Glutamatergic neuron (in vitro differentiated cells): ENCODE measurements around the gene MRGPRF. TPM values are rescaled to one million over a fixed set of nuclear protein-coding genes. Genes with fewer than 3 reads are reported as not detected.

Experiments
- DNase-seq: peaks from one replicate; pipeline ENCODE4 v3.0.0; 2022
- H3K27ac Mint-ChIP-seq: one replicate; pipeline ENCODE4 v1.8.0; 2020; ENCODE audit warnings: mild to moderate bottlenecking, mixed read lengths, inconsistent platforms; ENCODE audit not compliant: unreplicated experiment
- H3K27me3 Mint-ChIP-seq: one replicate; pipeline ENCODE4 v1.8.0; 2020; ENCODE audit warnings: mild to moderate bottlenecking, moderate library complexity, mixed read lengths, inconsistent platforms; ENCODE audit not compliant: unreplicated experiment
- H3K36me3 Mint-ChIP-seq: one replicate; pipeline ENCODE4 v1.8.0; 2020; ENCODE audit warnings: mild to moderate bottlenecking, mixed read lengths, inconsistent platforms; ENCODE audit not compliant: unreplicated experiment
- H3K4me1 Mint-ChIP-seq: one replicate; pipeline ENCODE4 v1.8.0; 2020; ENCODE audit warnings: mild to moderate bottlenecking, low read depth, mixed read lengths, inconsistent platforms; ENCODE audit not compliant: unreplicated experiment
- H3K4me3 Mint-ChIP-seq: one replicate; pipeline ENCODE4 v1.8.0; 2020; ENCODE audit warnings: mild to moderate bottlenecking, mixed read lengths, inconsistent platforms; ENCODE audit not compliant: unreplicated experiment
- H3K9me3 Mint-ChIP-seq: one replicate; pipeline ENCODE4 v1.8.0; 2020; ENCODE audit warnings: mild to moderate bottlenecking, moderate library complexity, mixed read lengths, inconsistent platforms; ENCODE audit not compliant: unreplicated experiment
- CTCF ChIP-seq: fragments of 200-600 bp; sonication (generic); IDR thresholded peaks from one replicate; pipeline ENCODE4 v1.5.0; 2021; ENCODE audit not compliant: partially characterized antibody, unreplicated experiment
- total RNA-seq: library from RNA; stranded (reverse); fragmentation: NEBNext Ultra II Directional; extraction: Animal tissue kit (Norgen Biotek cat#: 25700); gene quantifications from one replicate; pipeline ENCODE4 v1.2.1, GENCODE V29; 2021; ENCODE audit not compliant: unreplicated experiment

MRGPRF gene
- total RNA-seq, 1 donor from 2014 or later: 1.0 TPM

GRCh38 chr11:69009441-69010211, 3.4 kb downstream of the MRGPRF start:
- H3K27me3 Mint-ChIP-seq: peaks cover 4% of the 10 kb centered on the region
- no peaks in the 10 kb centered on the region for H3K36me3 Mint-ChIP-seq
- DNase-seq: no peak
- H3K9me3 Mint-ChIP-seq: peaks cover 5% of the 10 kb centered on the region
- TF ChIP-seq CTCF: no peak
- no peak overlapping the region for H3K4me3 Mint-ChIP-seq
- no peak overlapping the region for H3K27ac Mint-ChIP-seq
- H3K4me1 Mint-ChIP-seq: peaks cover 17% of the 10 kb centered on the region

- H3K9me3 Mint-ChIP-seq: peaks cover 5% of the 10 kb centered on the region
- no peak for TF ChIP-seq CTCF
- H3K27ac Mint-ChIP-seq: no peak overlapping the region
- no peaks in the 10 kb centered on the region for H3K36me3 Mint-ChIP-seq
- peaks cover 13% of the 10 kb centered on the region for H3K4me1 Mint-ChIP-seq
- H3K27me3 Mint-ChIP-seq: peaks cover 4% of the 10 kb centered on the region
- DNase-seq: no peak
- H3K4me3 Mint-ChIP-seq: no peak overlapping the region
Observed at GRCh38 chr11:69008737-69009440, 4.2 kb downstream of the MRGPRF start.

- DNase-seq: no peak
- Mint-ChIP-seq H3K9me3 (peaks cover 5% of the 10 kb centered on the region), H3K27ac (no peak overlapping the region), H3K4me3 (no peak overlapping the region), H3K36me3 (no peaks in the 10 kb centered on the region), H3K27me3 (peaks cover 4% of the 10 kb centered on the region), H3K4me1 (peaks cover 12% of the 10 kb centered on the region)
- no peak for TF ChIP-seq CTCF
Observed at GRCh38 chr11:69007975-69008381, 5.1 kb downstream of the MRGPRF start.

GRCh38 chr11:69006816-69007215, 6.2 kb downstream of the MRGPRF start:
- TF ChIP-seq CTCF: no peak

More at GRCh38 chr11:69006816-69007215, 6.2 kb downstream of the MRGPRF start:
- no peak for DNase-seq
- Mint-ChIP-seq H3K36me3 (no peaks in the 10 kb centered on the region), H3K27ac (no peak overlapping the region), H3K9me3 (peaks cover 3% of the 10 kb centered on the region), H3K4me1 (peaks cover 8% of the 10 kb centered on the region), H3K27me3 (peaks cover 4% of the 10 kb centered on the region), H3K4me3 (no peak overlapping the region)
